Osteocyte (in vitro differentiated cells): Measurements from ENCODE around the gene CYB5B. TPM values are rescaled to one million over a fixed set of nuclear protein-coding genes. Genes with fewer than 3 reads are reported as not detected.

ENCODE experiments used
- DNase-seq: peaks from one replicate; pipeline ENCODE4 v3.0.0; 2021; ENCODE audit warnings: mixed read lengths; ENCODE audit not compliant: unreplicated experiment; ENCODE audit errors: extremely low spot score
- H3K27ac Mint-ChIP-seq: one replicate; pipeline ENCODE4 v1.8.0; 2021; ENCODE audit warnings: mild to moderate bottlenecking, mixed read lengths; ENCODE audit not compliant: unreplicated experiment
- H3K27me3 Mint-ChIP-seq: one replicate; pipeline ENCODE4 v1.8.0; 2021; ENCODE audit warnings: mixed read lengths; ENCODE audit not compliant: unreplicated experiment
- H3K36me3 Mint-ChIP-seq: one replicate; pipeline ENCODE4 v1.8.0; 2021; ENCODE audit warnings: mixed read lengths; ENCODE audit not compliant: unreplicated experiment
- H3K4me1 Mint-ChIP-seq: one replicate; pipeline ENCODE4 v1.8.0; 2021; ENCODE audit warnings: mixed read lengths; ENCODE audit not compliant: unreplicated experiment
- H3K4me3 Mint-ChIP-seq: one replicate; pipeline ENCODE4 v1.8.0; 2021; ENCODE audit warnings: mild to moderate bottlenecking, moderate library complexity, mixed read lengths; ENCODE audit not compliant: unreplicated experiment
- H3K9me3 Mint-ChIP-seq: one replicate; pipeline ENCODE4 v1.8.0; 2021; ENCODE audit warnings: mixed read lengths; ENCODE audit not compliant: unreplicated experiment
- CTCF ChIP-seq: fragments of 200-600 bp; sonication (generic); IDR thresholded peaks from 2 replicates; pipeline ENCODE4 v1.5.0; 2021; ENCODE audit warnings: antibody characterized with exemption, mild to moderate bottlenecking, moderate library complexity
- total RNA-seq: library from RNA; stranded (reverse); gene quantifications from 2 replicates; pipeline ENCODE4 v1.2.1, GENCODE V29; 2021

CYB5B gene
- total RNA-seq, 1 donor from 2014 or later, result 69.8 TPM

GRCh38 chr16:69408475-69408874 lies 15.9 kb upstream of the CYB5B start:
- no peak for DNase-seq
- no peak for TF ChIP-seq CTCF
- H3K27ac Mint-ChIP-seq, result no peak overlapping the region

GRCh38 chr16:69410219-69410990 lies 14.0 kb upstream of the CYB5B start:
- Mint-ChIP-seq H3K36me3 (no peaks in the 10 kb centered on the region), H3K4me3 (no peak overlapping the region), H3K4me1 (peaks cover 29% of the 10 kb centered on the region), H3K27me3 (no peaks in the 10 kb centered on the region), H3K27ac (peak overlapping the region; percentile 90), H3K9me3 (no peaks in the 10 kb centered on the region)
- peak; percentile 44 for DNase-seq
- TF ChIP-seq CTCF, result no peak

More at GRCh38 chr16:69408475-69408874, 15.9 kb upstream of the CYB5B start:
- H3K4me1 Mint-ChIP-seq, result peaks cover 42% of the 10 kb centered on the region
- H3K36me3 Mint-ChIP-seq, result no peaks in the 10 kb centered on the region
- H3K9me3 Mint-ChIP-seq, result no peaks in the 10 kb centered on the region
- no peaks in the 10 kb centered on the region for H3K27me3 Mint-ChIP-seq
- H3K4me3 Mint-ChIP-seq, result no peak overlapping the region

- Mint-ChIP-seq H3K4me3 (no peak overlapping the region), H3K36me3 (no peaks in the 10 kb centered on the region), H3K27ac (no peak overlapping the region), H3K27me3 (no peaks in the 10 kb centered on the region), H3K9me3 (no peaks in the 10 kb centered on the region), H3K4me1 (peaks cover 23% of the 10 kb centered on the region)
- peak; percentile 27 for DNase-seq
- TF ChIP-seq CTCF, result no peak
Observed at GRCh38 chr16:69411064-69411985, 13.1 kb upstream of the CYB5B start.

- no peak for TF ChIP-seq CTCF
Observed at GRCh38 chr16:69412287-69412686, 12.1 kb upstream of the CYB5B start.

More at GRCh38 chr16:69412287-69412686, 12.1 kb upstream of the CYB5B start:
- Mint-ChIP-seq H3K36me3 (no peaks in the 10 kb centered on the region), H3K27ac (no peak overlapping the region), H3K4me3 (no peak overlapping the region), H3K27me3 (no peaks in the 10 kb centered on the region), H3K4me1 (peaks cover 23% of the 10 kb centered on the region), H3K9me3 (no peaks in the 10 kb centered on the region)
- no peak for DNase-seq
